Right lobe of liver (tissue), 6 donors: ENCODE results near the gene ASAP2. TPM values are rescaled to one million over a fixed set of nuclear protein-coding genes. Genes with fewer than 3 reads are reported as not detected.

Experiments used
- ATAC-seq, 4 donors: fragments of 200-7000 bp; cut with Tn5 transposase; one replicate each; pipeline ENCODE4 v1.9.1; 2020; ENCODE audit warnings: mild to moderate bottlenecking in 4 of 4, moderate library complexity in 4 of 4
- DNase-seq, 3 donors: peaks; one replicate each; pipeline ENCODE4 v3.0.0-alpha.2; 2020
- H3K27ac ChIP-seq, 3 donors: fragments of 200-600 bp; one replicate each; pipeline ENCODE4 v1.8.0; 2022
- H3K27me3 ChIP-seq, 2 donors: fragments of 200-600 bp; one replicate each; pipeline ENCODE4 v1.8.0; 2022
- H3K36me3 ChIP-seq, 4 donors: fragments of 200-600 bp; sonication (generic) in 1 of 4; one replicate each; pipeline versions ENCODE4 v1.5.1 to v1.8.0; 2017 to 2022; ENCODE audit warnings: control low read depth in 1 of 4
- H3K4me1 ChIP-seq, 4 donors: fragments of 200-600 bp; sonication (generic) in 1 of 4; one replicate each; pipeline versions ENCODE4 v1.5.1 to v1.8.0; 2017 to 2022; ENCODE audit warnings: control low read depth in 1 of 4
- H3K4me3 ChIP-seq, 3 donors: fragments of 200-600 bp; one replicate each; pipeline ENCODE4 v1.8.0; 2022
- H3K9me3 ChIP-seq, 4 donors: fragments of 200-600 bp; sonication (generic) in 1 of 4; one replicate each; pipeline versions ENCODE4 v1.5.1 to v1.8.0; 2017 to 2022; ENCODE audit warnings: control low read depth in 1 of 4
- CTCF ChIP-seq, 4 donors: fragments of 200-600 bp in 3 of 4; fragments of 450-650 bp in 1 of 4; IDR thresholded peaks; one replicate each; pipeline versions ENCODE4 v1.5.1 to v1.8.0; 2016 to 2022; ENCODE audit warnings: antibody characterized with exemption in 4 of 4, mild to moderate bottlenecking in 2 of 4
- POLR2A ChIP-seq: fragments of 450-650 bp; IDR thresholded peaks from one replicate; pipeline ENCODE4 v1.6.1; 2017; ENCODE audit warnings: antibody characterized with exemption, mild to moderate bottlenecking
- WGBS: methylation state at CpG from one replicate; pipeline ENCODE4 v1.1.6; 2018; ENCODE audit warnings: low coverage, low lambda C conversion rate; ENCODE audit not compliant: insufficient coverage; ENCODE audit errors: missing lambda C conversion rate; 5-methylcytosine and 5-hydroxymethylcytosine counted together
- intact Hi-C, 2 donors: fragments of 100-400 bp; cut with DNase I; formaldehyde crosslinking; loops; one replicate each; pipeline versions ENCODE4 v1.11.2 to v1.14.1; 2022
- total RNA-seq, 6 experiments: library from RNA; depleted of rRNA in 2 of 6; stranded (reverse); fragments of >200 nt in 2 of 6; fragmentation: NEBNext Ultra II Directional in 3 of 6; extraction: Animal tissue kit (Norgen Biotek cat#: 25700) in 3 of 6; gene quantifications; one replicate each; pipeline versions ENCODE4 v1.1.0 to v1.2.4, GENCODE V29; 2016 to 2023
- donor health status: DM: no; HTN: yes; CAD: no.
- donor health status: DM: no; HTN: no; CAD: no.
- donor health status: DM: no; HTN: no; CAD: no.
- donor health status: DM: no; HTN: yes; CAD: no.
- donor health status: DM: no; HTN: yes; CAD: no.

ASAP2 gene
- total RNA-seq, 6 experiments from 2014 or later = 2.4 to 5.2 (median 3.9) TPM

- Histone ChIP-seq H3K4me3 (peak within 1 kb of the TSS; percentile 91 to 97 (median 92)), H3K36me3 (no peaks in the 10 kb centered on the region), H3K9me3 (no peaks in the 10 kb centered on the region), H3K4me1 (peaks cover 0 to 9% (median 2%) of the 10 kb centered on the region in 4 donors), H3K27ac (peak within 1 kb of the TSS; percentile 69 to 84 (median 73)), H3K27me3 (no peaks in the 10 kb centered on the region)
- 0% methylated on average over 29 of the region's 91 CpGs for WGBS
- intact Hi-C loops = no loop called here
- no peak for TF ChIP-seq CTCF (IDR thresholded peaks at IDR 0.05)
- TF ChIP-seq POLR2A = peak; percentile 56
- DNase-seq (peak; percentile 98), ATAC-seq (peak; percentile 94 to 96 (median 95))
These were observed 216.7 kb downstream of the ASAP2 start, which contains the start of the genes CPSF3 and ITGB1BP1 for GRCh38 chr2:9423100-9423921. CPSF3 (plus strand) TSS chr2:9423654; CDS start chr2:9423774, 120 bp downstream. ITGB1BP1 (minus strand) TSS chr2:9423528; CDS start chr2:9418697, 4,831 bp downstream.

DNA sequence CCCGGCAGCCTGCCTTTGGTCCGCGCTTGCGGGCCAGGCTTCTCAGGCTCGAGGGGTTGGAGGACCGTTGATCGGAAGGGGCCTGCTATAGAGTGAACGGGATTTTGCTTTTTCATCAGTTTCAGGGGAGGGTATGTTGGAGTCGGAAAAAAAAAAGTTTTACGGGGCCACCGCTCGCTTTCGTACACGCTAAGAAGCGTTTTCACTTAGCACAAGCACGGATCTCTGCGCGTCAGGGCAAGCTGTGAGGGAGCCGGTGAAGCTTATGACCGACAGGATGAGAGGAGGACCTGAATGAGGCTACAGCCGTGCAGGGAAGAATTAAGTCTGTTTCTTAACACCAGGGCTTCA lies 217.3 kb downstream of the ASAP2 start:
- H3K4me3 ChIP-seq = peak overlapping the region; percentile 91 to 97 (median 92)
- 0% methylated on average over 21 of the region's 21 CpGs for WGBS
- peaks cover 0 to 9% (median 2%) of the 10 kb centered on the region in 4 donors for H3K4me1 ChIP-seq
- H3K36me3 ChIP-seq = peaks cover 0 to under 1% (median 0%) of the 10 kb centered on the region in 4 donors
- peak overlapping the region; percentile 69 to 84 (median 73) for H3K27ac ChIP-seq
- ATAC-seq = peak in 3 of 4 donors; percentile 1 to 6 (median 3)
- H3K27me3 ChIP-seq = no peaks in the 10 kb centered on the region
- no peak for DNase-seq
- H3K9me3 ChIP-seq = no peaks in the 10 kb centered on the region
- TF ChIP-seq CTCF (IDR thresholded peaks at IDR 0.05) (no peak), POLR2A (no peak)
- intact Hi-C loops = no loop called here

GRCh38 chr2:9424447-9425164 lies 218.0 kb downstream of the ASAP2 start:
- Histone ChIP-seq H3K4me1 (peaks cover 0 to 9% (median 2%) of the 10 kb centered on the region in 4 donors), H3K27me3 (no peaks in the 10 kb centered on the region), H3K9me3 (no peaks in the 10 kb centered on the region), H3K4me3 (peak overlapping the region in 2 of 3 donors; percentile 91 to 97), H3K27ac (no peak overlapping the region), H3K36me3 (peaks cover 0 to 4% (median 0%) of the 10 kb centered on the region in 4 donors)
- no peak for DNase-seq
- no peak for ATAC-seq
- TF ChIP-seq POLR2A = no peak
- TF ChIP-seq CTCF (IDR thresholded peaks at IDR 0.05) = no peak
- WGBS = 65% methylated on average over 11 of the region's 11 CpGs
- intact Hi-C loops = no loop called here

DNA sequence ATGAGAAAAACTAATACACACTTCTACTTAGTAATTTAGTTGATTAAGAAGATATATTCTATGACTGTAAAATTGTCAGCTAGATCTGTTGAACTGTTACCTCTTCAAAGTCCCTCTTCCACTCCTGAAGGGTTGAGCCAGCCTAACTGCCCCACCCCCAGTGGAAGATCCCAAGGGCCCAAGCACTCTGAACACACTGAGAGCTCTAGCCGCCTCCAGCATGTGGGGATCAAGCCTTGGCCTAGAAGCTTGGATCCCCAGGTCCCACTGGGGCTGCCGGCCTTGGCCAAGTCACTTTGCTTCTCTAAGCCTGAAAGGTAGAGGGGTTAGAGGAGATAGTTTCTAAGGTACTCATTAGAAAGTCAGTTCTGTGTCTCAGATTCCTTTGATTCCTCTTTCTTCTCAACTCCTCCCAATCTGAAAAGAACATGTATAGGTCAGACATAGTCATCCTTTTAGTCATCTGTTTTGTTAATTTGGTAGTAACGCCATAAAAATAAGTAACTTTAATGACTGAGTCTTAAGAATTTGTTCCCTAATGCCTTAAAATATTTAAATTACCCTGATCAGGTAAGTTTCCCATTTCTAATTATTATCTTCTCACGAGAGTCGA lies 222.5 kb downstream of the ASAP2 start:
- Histone ChIP-seq H3K36me3 (peaks cover 0 to 47% (median 6%) of the 10 kb centered on the region in 4 donors), H3K4me1 (peaks cover 0 to 7% (median 0%) of the 10 kb centered on the region in 4 donors), H3K4me3 (no peak overlapping the region), H3K9me3 (no peaks in the 10 kb centered on the region), H3K27ac (no peak overlapping the region), H3K27me3 (no peaks in the 10 kb centered on the region)
- WGBS = 75% methylated on average over 5 of the region's 5 CpGs
- TF ChIP-seq POLR2A = no peak
- no peak for TF ChIP-seq CTCF (IDR thresholded peaks at IDR 0.05)
- no peak for ATAC-seq
- intact Hi-C loops = no loop called here
- DNase-seq = no peak
